ENCODE data around the gene PLEKHA7. TPM values are rescaled to one million over a fixed set of nuclear protein-coding genes. Genes with fewer than 3 reads are reported as not detected.

Gene PLEKHA7
- total and polyA plus RNA-seq, 2 of the 8 experiments (the other 6 are each of a cell fraction or from before 2014, with no cell fraction given) = 11.4 to 25.6 TPM

GRCh38 chr11:16911658-16912057, 102.6 kb downstream of the PLEKHA7 start (continued):
- TF ChIP-seq SP2 (IDR thresholded peaks at IDR 0.05; ENCODE audit: low read length) (no peak), KDM5A (IDR thresholded peaks at IDR 0.05; ENCODE audit: low read length) (no peak)
